Limb (tissue), 2 donors: ENCODE data around the gene LSS.
"Not testable (repeated sequence)": the region's sequence is repeated elsewhere in the genome, so short reads cannot be mapped to it uniquely, and the experiment has no call there.

Experiments
- DNase-seq, 2 donors: peaks; one replicate each; pipeline ENCODE4 v3.0.0-alpha.2; 2016; ENCODE audit errors: extremely low spot score in 2 of 2

LSS gene

GRCh38 chr21:46141767-46142581 is 86.6 kb downstream of the LSS start:
- no peak for DNase-seq

- not testable (repeated sequence) for DNase-seq
Observed at GRCh38 chr21:46140352-46141003, 88.1 kb downstream of the LSS start.

- DNase-seq = no peak
Observed at GRCh38 chr21:46139686-46140085, 88.9 kb downstream of the LSS start.

GRCh38 chr21:46138383-46138970 is 90.1 kb downstream of the LSS start:
- DNase-seq = no peak
